GM12878 (cell line): ENCODE measurements around the gene DIP2C.

Experiments
- CREB1 ChIP-seq: IDR thresholded peaks from 2 replicates; pipeline ENCODE4 v1.6.1; 2012; ENCODE audit warnings: low read depth, mild to moderate bottlenecking, inconsistent platforms
- CTCF ChIP-seq, 3 experiments: IDR thresholded peaks in 2 of 3; conservative IDR thresholded peaks in 1 of 3; 2 replicates each; pipeline ENCODE4 v1.5.1; 2011; ENCODE audit warnings: low read depth in 3 of 3, low read length in 3 of 3, mild to moderate bottlenecking in 3 of 3, control low read depth in 2 of 3, moderate library complexity in 2 of 3, inconsistent platforms in 1 of 3, mixed read lengths in 1 of 3; ENCODE audit not compliant: control insufficient read depth in 2 of 3, insufficient read depth in 1 of 3; ENCODE audit errors: extremely low read depth in 1 of 3
- FOXK2 ChIP-seq: fragments of 450-650 bp; IDR thresholded peaks from 2 replicates; pipeline ENCODE4 v1.6.1; 2017; ENCODE audit warnings: mild to moderate bottlenecking, moderate library complexity
- HDAC6 ChIP-seq: fragments of 200-600 bp; sonication (generic); IDR thresholded peaks from one replicate; pipeline ENCODE4 v1.8.0; 2017; ENCODE audit warnings: antibody characterized with exemption; ENCODE audit not compliant: unreplicated experiment
- JUNB ChIP-seq: IDR thresholded peaks from 2 replicates; pipeline ENCODE4 v1.6.1; 2016; ENCODE audit warnings: antibody characterized with exemption, mild to moderate bottlenecking
- POLR2AphosphoS5 ChIP-seq: IDR thresholded peaks from 2 replicates; pipeline ENCODE4 v1.6.1; 2011; ENCODE audit warnings: mild to moderate bottlenecking, low read length, inconsistent platforms
- SMC3 ChIP-seq: IDR thresholded peaks from 2 replicates; pipeline ENCODE4 v1.6.1; 2011; ENCODE audit warnings: low read length, improper control_type of control experiment, borderline replicate concordance
- TCF12 ChIP-seq: IDR thresholded peaks from 2 replicates; pipeline ENCODE4 v1.6.1; 2011; ENCODE audit warnings: low read depth, mild to moderate bottlenecking, low read length
- USF2 ChIP-seq: IDR thresholded peaks from 2 replicates; pipeline ENCODE4 v1.6.1; 2011; ENCODE audit warnings: low read depth, low read length, improper control_type of control experiment, borderline replicate concordance
- ZNF24 ChIP-seq: fragments of 450-650 bp; IDR thresholded peaks from 2 replicates; pipeline ENCODE4 v1.6.1; 2017; ENCODE audit warnings: antibody characterized with exemption, mild to moderate bottlenecking

GRCh38 chr10:581776-582330 is 107.6 kb downstream of the DIP2C start:
- no peak for TF ChIP-seq TCF12
- TF ChIP-seq USF2, result no peak
- no peak for TF ChIP-seq CREB1
- no peak for TF ChIP-seq ZNF24
- no peak for TF ChIP-seq SMC3
- no peak for TF ChIP-seq CTCF (IDR thresholded peaks at IDR 0.05 in 2 of 3, conservative IDR thresholded peaks at IDR 0.05 in 1 of 3; ENCODE audit: control insufficient read depth in 2 of 3, extremely low read depth in 1 of 3, insufficient read depth in 1 of 3, low read depth in 3 of 3, low read length in 3 of 3)
- TF ChIP-seq HDAC6, result no peak
- TF ChIP-seq JUNB, result no peak
- TF ChIP-seq FOXK2, result no peak
- TF ChIP-seq POLR2AphosphoS5, result no peak
